HepG2 (cell line): ENCODE data around the gene SPACDR. TPM values are rescaled to one million over a fixed set of nuclear protein-coding genes. Genes with fewer than 3 reads are reported as not detected.

ENCODE experiments used
- AKAP8 ChIP-seq: sonication (generic); formaldehyde crosslinking; IDR thresholded peaks from 2 replicates; pipeline ENCODE4 v1.5.1; 2020; ENCODE audit warnings: mild to moderate bottlenecking, missing genetic modification reagents
- ATAD3A ChIP-seq: sonication (generic); formaldehyde crosslinking; IDR thresholded peaks from 2 replicates; pipeline ENCODE4 v1.4.0; 2020; ENCODE audit warnings: missing genetic modification reagents
- DMAP1 ChIP-seq: IDR thresholded peaks from 2 replicates; pipeline ENCODE4 v1.6.1; 2016
- ETV5 ChIP-seq: IDR thresholded peaks from 2 replicates; pipeline ENCODE4 v1.6.1; 2018; ENCODE audit warnings: missing biosample characterization, missing genetic modification reagents, inconsistent platforms, borderline replicate concordance
- HIC2 ChIP-seq: sonication (generic); formaldehyde crosslinking; IDR thresholded peaks from 2 replicates; pipeline ENCODE4 v1.9.0; 2022; ENCODE audit warnings: low read depth, missing genetic modification reagents
- MBNL3 ChIP-seq: fragments of 250-450 bp; sonication (Bioruptor Pico); conservative IDR thresholded peaks from 2 replicates; pipeline ENCODE4 v1.8.0; 2022; ENCODE audit warnings: mild to moderate bottlenecking, inconsistent platforms
- MED13 ChIP-seq: sonication (generic); formaldehyde crosslinking; IDR thresholded peaks from 2 replicates; pipeline ENCODE4 v1.5.0; 2020; ENCODE audit warnings: missing genetic modification reagents
- PPARG ChIP-seq: conservative IDR thresholded peaks from 2 replicates; pipeline ENCODE4 v1.6.1; 2016; ENCODE audit warnings: missing biosample characterization, missing genetic modification reagents
- REPIN1 ChIP-seq: sonication (generic); formaldehyde crosslinking; IDR thresholded peaks from 2 replicates; pipeline ENCODE4 v1.8.0; 2022; ENCODE audit warnings: missing genetic modification reagents, low read depth, mild to moderate bottlenecking, borderline replicate concordance
- TBL1XR1 ChIP-seq: fragments of 150-350 bp; IDR thresholded peaks from 2 replicates; pipeline ENCODE4 v1.6.1; 2014; ENCODE audit warnings: borderline replicate concordance, low read length; ENCODE audit not compliant: partially characterized antibody
- TRIM24 ChIP-seq: sonication (generic); formaldehyde crosslinking; IDR thresholded peaks from 2 replicates; pipeline ENCODE4 v1.8.0; 2022; ENCODE audit warnings: mild to moderate bottlenecking, missing genetic modification reagents
- ZNF224 ChIP-seq: sonication (generic); formaldehyde crosslinking; IDR thresholded peaks from 2 replicates; pipeline ENCODE4 v1.5.0; 2020; ENCODE audit warnings: mild to moderate bottlenecking, missing genetic modification reagents
- ZNF326 ChIP-seq: sonication (generic); formaldehyde crosslinking; IDR thresholded peaks from 2 replicates; pipeline ENCODE4 v1.4.0; 2020; ENCODE audit warnings: missing genetic modification reagents, borderline replicate concordance
- ZNF484 ChIP-seq: sonication (generic); formaldehyde crosslinking; IDR thresholded peaks from 2 replicates; pipeline ENCODE4 v1.5.1; 2020; ENCODE audit warnings: mild to moderate bottlenecking, low read depth, missing genetic modification reagents, borderline replicate concordance
- ZNF629 ChIP-seq: sonication (generic); formaldehyde crosslinking; conservative IDR thresholded peaks from 2 replicates; pipeline ENCODE4 v1.5.0; 2020; ENCODE audit warnings: missing genetic modification reagents
- ZNF776 ChIP-seq: sonication (generic); formaldehyde crosslinking; IDR thresholded peaks from 2 replicates; pipeline ENCODE4 v1.4.0; 2020; ENCODE audit warnings: mild to moderate bottlenecking, missing genetic modification reagents
- ZNF781 ChIP-seq: sonication (generic); formaldehyde crosslinking; IDR thresholded peaks from 2 replicates; pipeline ENCODE4 v1.5.1; 2020; ENCODE audit warnings: borderline replicate concordance, mild to moderate bottlenecking, missing genetic modification reagents; ENCODE audit errors: not compliant biosample characterization
- ZSCAN30 ChIP-seq: sonication (generic); formaldehyde crosslinking; IDR thresholded peaks from 2 replicates; pipeline ENCODE4 v1.5.0; 2020; ENCODE audit warnings: mild to moderate bottlenecking, missing genetic modification reagents
- polyA plus RNA-seq, 8 experiments: library from polyadenylated mRNA; depleted of rRNA in 3 of 8; stranded (reverse) in 7 of 8; unstranded in 1 of 8; fragments of >200 nt; fragmentation: Illumina TruSeq in 4 of 8; extraction: Trizol in 4 of 8; gene quantifications; 2 replicates each; pipeline versions ENCODE4 v1.2.1 to v1.2.3, GENCODE V29; 2011 to 2016; ENCODE audit warnings: low read depth in 4 of 8, missing spikeins in 1 of 8, mixed read lengths in 1 of 8; ENCODE audit not compliant: insufficient read depth in 1 of 8
- total RNA-seq, 5 experiments: library from RNA; depleted of rRNA; stranded (reverse); fragments of >200 nt; fragmentation: Illumina TruSeq; extraction: Trizol; gene quantifications; 2 replicates each; pipeline ENCODE4 v1.2.3, GENCODE V29; 2016; ENCODE audit warnings: low read depth in 1 of 5
- TF ChIP-seq, protein P1 (sequence below): IDR thresholded peaks from 2 replicates; pipeline ENCODE4 v1.6.1; 2012; ENCODE audit warnings: inconsistent platforms
- TF ChIP-seq, protein P2 (sequence below), 2 experiments: sonication (generic) in 1 of 2; formaldehyde crosslinking in 1 of 2; IDR thresholded peaks; 2 replicates each; pipeline versions ENCODE4 v1.4.0 to v1.6.1; 2018 to 2020; ENCODE audit warnings: missing genetic modification reagents in 2 of 2, borderline replicate concordance in 1 of 2, low read depth in 1 of 2, mild to moderate bottlenecking in 1 of 2, missing biosample characterization in 1 of 2
- TF ChIP-seq, protein P3 (sequence below): sonication (generic); formaldehyde crosslinking; IDR thresholded peaks from 2 replicates; pipeline ENCODE4 v1.4.0; 2020; ENCODE audit warnings: missing genetic modification reagents, borderline replicate concordance

SPACDR gene
- total and polyA plus RNA-seq, 2 of the 13 experiments (the other 11 are each of a cell fraction or from before 2014, with no cell fraction given): 0.41 TPM; not detected in 1

DNA sequence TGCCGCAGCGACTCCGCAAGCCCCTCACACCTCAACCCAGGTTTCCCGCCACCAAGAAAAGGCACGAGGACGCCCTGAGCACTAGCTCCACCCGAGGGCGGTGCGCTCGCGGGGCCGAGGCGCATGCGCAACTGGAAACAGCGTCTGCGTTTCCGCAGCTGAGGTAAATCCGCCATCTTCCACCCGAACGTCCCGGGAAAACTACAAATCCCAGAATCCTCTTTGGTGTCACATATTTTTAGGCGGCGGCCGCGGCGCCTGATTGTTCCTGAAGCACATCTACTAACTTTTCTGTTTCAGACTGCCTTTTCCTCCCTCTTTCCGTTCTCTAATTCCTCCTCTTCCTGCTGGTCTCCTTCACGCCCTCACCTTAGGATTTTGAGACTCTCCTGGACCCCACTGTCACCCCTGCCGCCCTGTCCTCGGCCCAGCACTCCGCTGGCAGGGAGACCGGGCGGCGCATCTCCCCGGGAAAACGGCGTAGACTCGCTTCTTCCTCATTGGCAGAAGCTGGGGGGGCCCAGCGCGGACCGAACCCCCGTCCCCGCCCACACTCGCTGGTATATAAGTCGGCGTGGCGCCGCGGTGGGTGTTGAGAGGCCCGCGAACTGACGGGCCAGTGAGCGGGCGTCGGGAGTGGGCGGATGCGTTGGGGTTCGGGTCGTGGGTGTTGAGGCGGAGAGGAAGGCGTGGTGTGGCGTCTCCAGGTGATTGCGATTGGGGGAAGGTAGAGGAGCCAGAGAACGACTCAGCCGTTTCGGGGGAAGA lies 35.7 kb downstream of the SPACDR start, which contains the start of gene ZCWPW1 (continued):
- TF ChIP-seq HIC2 (CRISPR knock-in tag) (peak; percentile 75; the same call in 1 of the 2 replicates), ZNF776 (no peak), TBL1XR1 (peak; percentile 57), TRIM24 (CRISPR knock-in tag) (no peak), REPIN1 (CRISPR knock-in tag) (peak; percentile 74), ETV5 (CRISPR knock-in tag) (peak; percentile 43), ZNF224 (CRISPR knock-in tag) (0 out of 2 replicates have a peak, but pooled peaks have one; percentile 71), ZNF326 (CRISPR knock-in tag) (no peak), MBNL3 (no peak), DMAP1 (CRISPR knock-in tag) (peak; percentile 41; the same call in 1 of the 2 replicates), ZNF629 (CRISPR knock-in tag) (peak; percentile 40; the same call in 1 of the 2 replicates), ZNF781 (CRISPR knock-in tag) (peak; percentile 77), ZNF484 (no peak), ZSCAN30 (CRISPR knock-in tag) (peak; percentile 55; the same call in 1 of the 2 replicates), MED13 (CRISPR knock-in tag) (peak; percentile 74), AKAP8 (CRISPR knock-in tag) (0 out of 2 replicates have a peak, but pooled peaks have one; percentile 12), PPARG (CRISPR knock-in tag) (0 out of 2 replicates have a peak, but pooled peaks have one; percentile 30), ATAD3A (CRISPR knock-in tag) (no peak)
- TF ChIP-seq, protein P1, sequence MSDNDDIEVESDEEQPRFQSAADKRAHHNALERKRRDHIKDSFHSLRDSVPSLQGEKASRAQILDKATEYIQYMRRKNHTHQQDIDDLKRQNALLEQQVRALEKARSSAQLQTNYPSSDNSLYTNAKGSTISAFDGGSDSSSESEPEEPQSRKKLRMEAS: no peak
- TF ChIP-seq, protein P2, sequence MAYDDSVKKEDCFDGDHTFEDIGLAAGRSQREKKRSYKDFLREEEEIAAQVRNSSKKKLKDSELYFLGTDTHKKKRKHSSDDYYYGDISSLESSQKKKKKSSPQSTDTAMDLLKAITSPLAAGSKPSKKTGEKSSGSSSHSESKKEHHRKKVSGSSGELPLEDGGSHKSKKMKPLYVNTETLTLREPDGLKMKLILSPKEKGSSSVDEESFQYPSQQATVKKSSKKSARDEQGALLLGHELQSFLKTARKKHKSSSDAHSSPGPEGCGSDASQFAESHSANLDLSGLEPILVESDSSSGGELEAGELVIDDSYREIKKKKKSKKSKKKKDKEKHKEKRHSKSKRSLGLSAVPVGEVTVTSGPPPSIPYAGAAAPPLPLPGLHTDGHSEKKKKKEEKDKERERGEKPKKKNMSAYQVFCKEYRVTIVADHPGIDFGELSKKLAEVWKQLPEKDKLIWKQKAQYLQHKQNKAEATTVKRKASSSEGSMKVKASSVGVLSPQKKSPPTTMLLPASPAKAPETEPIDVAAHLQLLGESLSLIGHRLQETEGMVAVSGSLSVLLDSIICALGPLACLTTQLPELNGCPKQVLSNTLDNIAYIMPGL (CRISPR knock-in tag; IDR thresholded peaks at IDR 0.05; ENCODE audit: borderline replicate concordance in 1 of 2, low read depth in 1 of 2): peak in 1 of 2 experiments; percentile 51; a peak in 3 of 4 replicates
- TF ChIP-seq, protein P3, sequence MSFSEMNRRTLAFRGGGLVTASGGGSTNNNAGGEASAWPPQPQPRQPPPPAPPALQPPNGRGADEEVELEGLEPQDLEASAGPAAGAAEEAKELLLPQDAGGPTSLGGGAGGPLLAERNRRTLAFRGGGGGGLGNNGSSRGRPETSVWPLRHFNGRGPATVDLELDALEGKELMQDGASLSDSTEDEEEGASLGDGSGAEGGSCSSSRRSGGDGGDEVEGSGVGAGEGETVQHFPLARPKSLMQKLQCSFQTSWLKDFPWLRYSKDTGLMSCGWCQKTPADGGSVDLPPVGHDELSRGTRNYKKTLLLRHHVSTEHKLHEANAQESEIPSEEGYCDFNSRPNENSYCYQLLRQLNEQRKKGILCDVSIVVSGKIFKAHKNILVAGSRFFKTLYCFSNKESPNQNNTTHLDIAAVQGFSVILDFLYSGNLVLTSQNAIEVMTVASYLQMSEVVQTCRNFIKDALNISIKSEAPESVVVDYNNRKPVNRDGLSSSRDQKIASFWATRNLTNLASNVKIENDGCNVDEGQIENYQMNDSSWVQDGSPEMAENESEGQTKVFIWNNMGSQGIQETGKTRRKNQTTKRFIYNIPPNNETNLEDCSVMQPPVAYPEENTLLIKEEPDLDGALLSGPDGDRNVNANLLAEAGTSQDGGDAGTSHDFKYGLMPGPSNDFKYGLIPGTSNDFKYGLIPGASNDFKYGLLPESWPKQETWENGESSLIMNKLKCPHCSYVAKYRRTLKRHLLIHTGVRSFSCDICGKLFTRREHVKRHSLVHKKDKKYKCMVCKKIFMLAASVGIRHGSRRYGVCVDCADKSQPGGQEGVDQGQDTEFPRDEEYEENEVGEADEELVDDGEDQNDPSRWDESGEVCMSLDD (CRISPR knock-in tag): peak; percentile 98
